ENCODE data around the gene TMTC1.

- TF ChIP-seq, protein P1, sequence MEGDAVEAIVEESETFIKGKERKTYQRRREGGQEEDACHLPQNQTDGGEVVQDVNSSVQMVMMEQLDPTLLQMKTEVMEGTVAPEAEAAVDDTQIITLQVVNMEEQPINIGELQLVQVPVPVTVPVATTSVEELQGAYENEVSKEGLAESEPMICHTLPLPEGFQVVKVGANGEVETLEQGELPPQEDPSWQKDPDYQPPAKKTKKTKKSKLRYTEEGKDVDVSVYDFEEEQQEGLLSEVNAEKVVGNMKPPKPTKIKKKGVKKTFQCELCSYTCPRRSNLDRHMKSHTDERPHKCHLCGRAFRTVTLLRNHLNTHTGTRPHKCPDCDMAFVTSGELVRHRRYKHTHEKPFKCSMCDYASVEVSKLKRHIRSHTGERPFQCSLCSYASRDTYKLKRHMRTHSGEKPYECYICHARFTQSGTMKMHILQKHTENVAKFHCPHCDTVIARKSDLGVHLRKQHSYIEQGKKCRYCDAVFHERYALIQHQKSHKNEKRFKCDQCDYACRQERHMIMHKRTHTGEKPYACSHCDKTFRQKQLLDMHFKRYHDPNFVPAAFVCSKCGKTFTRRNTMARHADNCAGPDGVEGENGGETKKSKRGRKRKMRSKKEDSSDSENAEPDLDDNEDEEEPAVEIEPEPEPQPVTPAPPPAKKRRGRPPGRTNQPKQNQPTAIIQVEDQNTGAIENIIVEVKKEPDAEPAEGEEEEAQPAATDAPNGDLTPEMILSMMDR (conservative IDR thresholded peaks at IDR 0.05; ENCODE audit: low read depth in 2 of 2), result no peak
- no peak for TF ChIP-seq POLR2AphosphoS5 (IDR thresholded peaks at IDR 0.05; ENCODE audit: low read depth)
- TF ChIP-seq EZH2phosphoT487 (IDR thresholded peaks at IDR 0.05; ENCODE audit: unreplicated experiment), result no peak
- no peak for TF ChIP-seq CREB1 (CRISPR knock-in tag; IDR thresholded peaks at IDR 0.05; ENCODE audit: low read depth)
- no peak for TF ChIP-seq ZNF331 (CRISPR knock-in tag; IDR thresholded peaks at IDR 0.05; ENCODE audit: low read depth)
- no peak for TF ChIP-seq EZH2 (IDR thresholded peaks at IDR 0.05; ENCODE audit: low read depth, unreplicated experiment)
- TF ChIP-seq NANOG (IDR thresholded peaks at IDR 0.05; ENCODE audit: borderline replicate concordance), result no peak
- TF ChIP-seq REST (IDR thresholded peaks at IDR 0.05; ENCODE audit: unreplicated experiment), result no peak
Measured at GRCh38 chr12:29580971-29581370, 202.8 kb downstream of the TMTC1 start.
